K562 (cell line): ENCODE measurements around the gene LRRC3C. TPM values are rescaled to one million over a fixed set of nuclear protein-coding genes. Genes with fewer than 3 reads are reported as not detected.

Source experiments
- CBFB ChIP-seq: sonication (generic); formaldehyde crosslinking; IDR thresholded peaks from 2 replicates; pipeline ENCODE4 v1.4.0; 2020; ENCODE audit warnings: mild to moderate bottlenecking, missing genetic modification reagents
- DNMT1 ChIP-seq: fragments of 450-650 bp; IDR thresholded peaks from 2 replicates; pipeline ENCODE4 v1.6.1; 2016; ENCODE audit warnings: antibody characterized with exemption, mild to moderate bottlenecking
- GTF2A2 ChIP-seq: IDR thresholded peaks from 2 replicates; pipeline ENCODE4 v1.6.1; 2016; ENCODE audit warnings: mild to moderate bottlenecking, missing genetic modification characterization, missing compliant biosample characterization
- HMG20B ChIP-seq: fragments of 250-450 bp; sonication (Bioruptor Pico); IDR thresholded peaks from 2 replicates; pipeline ENCODE4 v1.5.0; 2021; ENCODE audit warnings: mild to moderate bottlenecking
- HNRNPK ChIP-seq: fragments of 200-400 bp; formaldehyde crosslinking; IDR thresholded peaks from one replicate; pipeline ENCODE4 v1.6.1; 2018; ENCODE audit warnings: mild to moderate bottlenecking, low read depth, low read length; ENCODE audit not compliant: poor library complexity, severe bottlenecking
- MCM7 ChIP-seq, 2 experiments: fragments of 450-650 bp; IDR thresholded peaks; 2 replicates each; pipeline ENCODE4 v1.6.1; 2016 to 2018
- NKRF ChIP-seq: fragments of 450-650 bp; IDR thresholded peaks from 2 replicates; pipeline ENCODE4 v1.6.1; 2016; ENCODE audit warnings: borderline replicate concordance
- STAT6 ChIP-seq: sonication (generic); formaldehyde crosslinking; IDR thresholded peaks from 2 replicates; pipeline ENCODE4 v1.8.1; 2023; ENCODE audit warnings: mild to moderate bottlenecking, missing genetic modification reagents
- TCF3 ChIP-seq: sonication (generic); formaldehyde crosslinking; IDR thresholded peaks from 2 replicates; pipeline ENCODE4 v1.4.0; 2020; ENCODE audit warnings: mild to moderate bottlenecking, missing genetic modification reagents
- TFAP4 ChIP-seq: sonication (generic); formaldehyde crosslinking; IDR thresholded peaks from 2 replicates; pipeline ENCODE4 v1.8.0; 2022; ENCODE audit warnings: missing genetic modification reagents, mild to moderate bottlenecking, moderate library complexity, borderline replicate concordance
- THAP7 ChIP-seq: fragments of 250-450 bp; sonication (Bioruptor Pico); IDR thresholded peaks from 2 replicates; pipeline ENCODE4 v1.5.0; 2021
- UBTF ChIP-seq, 2 experiments: IDR thresholded peaks; 2 replicates each; pipeline ENCODE4 v1.6.1; 2012; ENCODE audit warnings: improper control_type of control experiment in 2 of 2, low read depth in 2 of 2, low read length in 2 of 2, borderline replicate concordance in 1 of 2
- XRCC3 ChIP-seq: fragments of 450-650 bp; IDR thresholded peaks from 2 replicates; pipeline ENCODE4 v1.6.1; 2017; ENCODE audit warnings: mild to moderate bottlenecking, moderate library complexity
- ZNF239 ChIP-seq: fragments of 250-450 bp; sonication (Bioruptor Pico); IDR thresholded peaks from 2 replicates; pipeline ENCODE4 v1.4.0; 2020; ENCODE audit warnings: mild to moderate bottlenecking
- ZNF24 ChIP-seq: fragments of 450-650 bp; IDR thresholded peaks from 2 replicates; pipeline ENCODE4 v1.6.1; 2016
- ZNF445 ChIP-seq: fragments of 250-450 bp; sonication (Bioruptor Pico); IDR thresholded peaks from 2 replicates; pipeline ENCODE4 v1.4.0; 2020; ENCODE audit warnings: low read depth, mild to moderate bottlenecking, moderate library complexity
- ZNF583 ChIP-seq: fragments of 250-450 bp; sonication (Bioruptor Pico); IDR thresholded peaks from 2 replicates; pipeline ENCODE4 v1.4.0; 2020
- polyA plus RNA-seq, 8 experiments: library from polyadenylated mRNA; depleted of rRNA in 4 of 8; stranded (reverse) in 5 of 8; unstranded in 3 of 8; fragments of >200 nt; fragmentation: Nextera tagmentation in 2 of 8; fragmentation: Illumina TruSeq in 1 of 8; extraction: Ambion mirVana in 2 of 8; extraction: Trizol in 1 of 8; gene quantifications; 2 replicates each; pipeline versions ENCODE4 v1.2.1 to v1.2.3, GENCODE V29; 2011 to 2014; ENCODE audit warnings: inconsistent platforms in 1 of 8, missing spikeins in 1 of 8
- total RNA-seq, 7 experiments: library from RNA; depleted of rRNA in 6 of 7; stranded (reverse); fragments of >200 nt in 6 of 7; fragmentation: Illumina TruSeq in 2 of 7; extraction: Trizol in 2 of 7; gene quantifications; 2 replicates each; pipeline versions ENCODE4 v1.2.1 to v1.2.3, GENCODE V29; 2011 to 2021; ENCODE audit warnings: low replicate concordance in 1 of 7

The LRRC3C gene
- total and polyA plus RNA-seq, 9 of the 15 experiments (the other 6 are each of a cell fraction or from before 2014, with no cell fraction given): not detected

GRCh38 chr17:39927101-39927928, at the start of gene LRRC3C, which contains the start of gene ORMDL3 (continued):
- peak in 1 of 2 experiments; percentile 77; a peak in 1 of 4 replicates for TF ChIP-seq UBTF (IDR thresholded peaks at IDR 0.05; ENCODE audit: borderline replicate concordance in 1 of 2, low read depth in 2 of 2, low read length in 2 of 2)
- no peak for TF ChIP-seq TCF3
- no peak for TF ChIP-seq GTF2A2 (tag)
- no peak for TF ChIP-seq STAT6 (CRISPR knock-in tag)
- no peak for TF ChIP-seq THAP7 (CRISPR knock-in tag)
- no peak for TF ChIP-seq DNMT1
- no peak for TF ChIP-seq ZNF24
- peak; percentile 94 for TF ChIP-seq TFAP4
- TF ChIP-seq HMG20B (CRISPR knock-in tag): no peak
- TF ChIP-seq HNRNPK: no peak
- no peak; the same call in 1 of the 2 replicates for TF ChIP-seq NKRF
- TF ChIP-seq XRCC3: no peak
- no peak for TF ChIP-seq CBFB (CRISPR knock-in tag)
- 0 out of 2 replicates have a peak, but pooled peaks have one; percentile 42 for TF ChIP-seq ZNF583 (CRISPR knock-in tag)
- no peak for TF ChIP-seq ZNF445 (CRISPR knock-in tag)
- 0 out of 2 replicates have a peak, but pooled peaks have one; percentile 42 for TF ChIP-seq ZNF239 (CRISPR knock-in tag)
- no peak for TF ChIP-seq MCM7 (IDR thresholded peaks at IDR 0.05)
